Renal pelvis (tissue), 4 donors: ENCODE results near the gene SOX12. TPM values are rescaled to one million over a fixed set of nuclear protein-coding genes. Genes with fewer than 3 reads are reported as not detected.
A peak's percentile ranks its signal among the peaks of the same experiment; 100 is the strongest.

Source experiments
- DNase-seq: peaks from one replicate; pipeline ENCODE4 v3.0.0-alpha.2; 2013
- polyA plus RNA-seq, 3 donors: library from polyadenylated mRNA; unstranded; fragments of 120-200 nt; gene quantifications; one replicate each; pipeline ENCODE4 v1.2.1, GENCODE V29; 2013; ENCODE audit not compliant: insufficient read length in 3 of 3

SOX12 gene
- polyA plus RNA-seq, 3 donors, result 36.4 to 45.5 (median 41.3) TPM

DNA sequence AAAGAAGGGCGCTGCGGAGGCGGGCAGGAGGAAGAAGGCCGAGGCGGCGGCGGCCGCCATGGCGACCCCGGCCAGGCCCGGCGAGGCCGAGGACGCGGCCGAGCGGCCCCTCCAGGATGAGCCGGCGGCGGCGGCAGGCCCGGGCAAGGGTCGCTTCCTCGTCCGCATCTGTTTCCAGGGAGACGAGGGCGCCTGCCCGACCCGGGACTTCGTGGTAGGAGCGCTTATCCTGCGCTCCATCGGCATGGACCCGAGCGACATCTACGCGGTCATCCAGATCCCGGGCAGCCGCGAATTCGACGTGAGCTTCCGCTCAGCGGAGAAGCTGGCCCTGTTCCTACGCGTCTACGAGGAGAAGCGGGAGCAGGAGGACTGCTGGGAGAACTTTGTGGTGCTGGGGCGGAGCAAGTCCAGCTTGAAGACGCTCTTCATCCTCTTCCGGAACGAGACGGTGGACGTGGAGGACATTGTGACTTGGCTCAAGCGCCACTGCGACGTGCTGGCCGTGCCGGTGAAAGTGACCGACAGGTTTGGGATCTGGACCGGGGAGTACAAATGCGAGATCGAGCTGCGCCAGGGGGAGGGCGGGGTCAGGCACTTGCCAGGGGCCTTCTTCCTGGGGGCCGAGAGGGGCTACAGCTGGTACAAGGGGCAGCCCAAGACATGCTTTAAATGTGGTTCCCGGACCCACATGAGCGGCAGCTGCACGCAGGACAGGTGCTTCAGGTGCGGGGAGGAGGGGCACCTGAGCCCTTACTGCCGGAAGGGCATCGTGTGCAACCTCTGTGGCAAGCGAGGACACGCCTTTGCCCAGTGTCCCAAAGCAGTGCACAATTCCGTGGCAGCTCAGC, 27.2 kb upstream of the SOX12 start:
- DNase-seq, result peak; percentile 44

- DNase-seq, result no peak
These were observed 26.5 kb upstream of the SOX12 start for GRCh38 chr20:298776-299391.

DNA sequence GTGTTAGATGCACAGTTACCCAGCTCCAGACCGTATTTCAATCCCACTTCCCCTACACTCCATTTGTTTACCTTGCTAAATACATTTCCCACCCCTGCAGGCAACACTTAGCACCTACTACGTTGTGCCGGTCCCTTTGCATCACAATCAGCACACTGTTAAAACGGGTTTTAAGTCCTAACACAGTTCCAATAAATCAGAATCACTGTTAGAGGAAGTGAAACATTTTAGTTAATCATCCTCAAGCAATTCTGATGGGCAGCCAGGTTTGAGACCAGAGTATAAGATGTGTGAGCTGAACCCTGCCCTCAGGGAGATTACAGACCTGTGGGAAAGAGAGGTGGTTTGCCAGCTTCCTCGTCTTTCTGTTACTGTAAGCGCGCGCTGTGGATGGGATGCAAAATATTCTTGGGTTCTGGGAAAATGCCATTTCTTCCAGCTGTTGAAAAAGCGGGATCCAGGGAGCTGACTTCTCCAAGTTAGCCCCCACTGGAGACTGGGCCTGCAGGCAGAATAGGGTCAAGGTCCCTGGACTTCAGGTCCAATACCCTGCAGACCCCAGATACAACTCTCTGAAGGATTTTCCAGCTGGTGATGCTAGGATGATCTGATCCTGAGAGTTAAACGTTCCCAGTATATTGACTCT, 24.9 kb upstream of the SOX12 start:
- no peak for DNase-seq

- DNase-seq, result no peak
These were observed 23.2 kb upstream of the SOX12 start for GRCh38 chr20:301886-302848.

DNA sequence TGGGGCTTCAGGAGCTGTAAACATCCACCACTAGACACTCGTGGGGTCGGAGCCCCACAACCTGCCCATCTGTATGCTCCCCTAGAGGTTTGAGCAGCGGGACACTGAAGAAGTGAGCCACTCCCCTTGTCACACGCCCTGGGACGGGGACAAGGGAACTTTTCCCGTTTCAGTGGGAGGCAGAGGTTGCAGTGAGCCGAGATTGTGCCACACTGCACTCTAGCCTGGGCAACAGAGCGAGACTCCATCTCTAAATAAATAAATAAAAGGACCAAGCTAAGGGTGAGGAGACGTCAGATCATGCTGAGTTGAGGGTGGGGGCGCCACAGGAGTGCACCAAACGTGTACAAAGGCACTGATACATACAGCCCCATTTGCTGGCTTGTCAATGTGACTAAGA, 19.6 kb upstream of the SOX12 start:
- no peak for DNase-seq

DNA sequence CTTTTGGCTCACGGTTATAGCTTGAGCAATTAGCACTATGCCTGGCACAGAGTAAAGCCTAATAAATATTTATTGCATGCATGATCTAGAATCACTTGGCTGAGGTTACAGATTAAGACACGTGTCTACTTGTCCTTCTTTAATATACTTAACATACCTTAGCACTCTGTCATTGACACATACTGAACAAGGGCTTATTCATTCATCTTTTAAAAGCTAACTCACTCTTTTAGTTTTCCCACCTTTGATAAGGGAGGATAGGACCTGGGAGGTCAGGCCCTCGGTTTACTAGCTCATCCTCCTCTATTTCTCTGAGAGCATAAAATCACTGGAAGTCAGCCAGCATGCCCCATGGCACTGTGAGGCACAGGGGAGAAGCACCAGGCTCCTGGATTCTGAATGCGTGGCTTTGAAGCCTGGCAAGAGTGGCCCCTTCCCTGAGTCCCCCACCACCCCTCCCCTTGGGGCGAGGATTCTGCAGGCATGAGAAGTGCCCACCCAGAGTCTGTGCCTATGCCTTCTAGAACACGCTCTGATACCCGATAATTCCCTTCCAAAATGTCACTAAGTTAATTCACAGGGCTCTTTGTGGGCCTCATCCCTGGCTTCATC, 16.8 kb upstream of the SOX12 start:
- no peak for DNase-seq

GRCh38 chr20:309306-309840, 16.0 kb upstream of the SOX12 start:
- DNase-seq, result no peak

- peak; percentile 100 for DNase-seq
These were observed 15.3 kb upstream of the SOX12 start for GRCh38 chr20:309841-310644.

GRCh38 chr20:310645-311044, 14.7 kb upstream of the SOX12 start:
- no peak for DNase-seq

GRCh38 chr20:311609-312008, 13.7 kb upstream of the SOX12 start:
- DNase-seq, result no peak

GRCh38 chr20:312067-312466, 13.3 kb upstream of the SOX12 start:
- no peak for DNase-seq

DNA sequence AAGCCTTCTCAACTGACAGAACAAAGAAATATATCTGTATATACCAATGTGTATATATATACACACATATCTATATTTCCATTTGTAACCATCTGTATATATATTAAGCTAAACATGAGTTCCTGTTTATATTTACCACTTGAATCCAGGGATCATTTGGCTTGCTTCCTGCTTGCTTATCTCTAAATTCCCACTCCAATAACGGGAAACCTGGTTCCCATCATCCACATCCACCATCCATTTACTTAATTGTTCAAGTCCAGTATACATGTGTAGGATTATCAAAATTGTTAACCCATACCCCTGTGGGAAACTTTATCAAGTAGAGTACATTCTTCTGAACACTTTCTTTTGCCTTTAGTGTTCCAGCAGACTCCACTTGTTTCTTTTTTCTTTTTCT, 12.5 kb upstream of the SOX12 start:
- no peak for DNase-seq

GRCh38 chr20:313402-313801, 11.9 kb upstream of the SOX12 start:
- no peak for DNase-seq

DNA sequence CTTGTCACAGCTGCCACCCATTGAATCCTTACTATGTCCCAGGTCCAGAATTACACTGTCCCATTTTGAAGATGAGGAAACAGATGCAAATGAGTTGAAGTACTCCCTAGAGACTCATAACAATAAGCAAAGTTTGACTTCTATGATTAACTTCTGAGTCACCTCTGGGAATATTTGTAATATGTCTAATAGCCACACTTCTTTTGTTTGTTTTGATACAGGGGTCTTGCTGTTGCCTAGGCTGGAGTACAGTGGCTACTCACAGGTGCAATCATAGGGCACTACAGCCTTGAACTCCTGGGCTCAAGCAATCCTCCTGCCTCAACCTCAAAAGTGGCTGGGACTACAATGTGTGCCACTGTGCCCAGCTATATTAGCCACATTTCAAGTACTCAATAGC, 11.4 kb upstream of the SOX12 start:
- no peak for DNase-seq

DNA sequence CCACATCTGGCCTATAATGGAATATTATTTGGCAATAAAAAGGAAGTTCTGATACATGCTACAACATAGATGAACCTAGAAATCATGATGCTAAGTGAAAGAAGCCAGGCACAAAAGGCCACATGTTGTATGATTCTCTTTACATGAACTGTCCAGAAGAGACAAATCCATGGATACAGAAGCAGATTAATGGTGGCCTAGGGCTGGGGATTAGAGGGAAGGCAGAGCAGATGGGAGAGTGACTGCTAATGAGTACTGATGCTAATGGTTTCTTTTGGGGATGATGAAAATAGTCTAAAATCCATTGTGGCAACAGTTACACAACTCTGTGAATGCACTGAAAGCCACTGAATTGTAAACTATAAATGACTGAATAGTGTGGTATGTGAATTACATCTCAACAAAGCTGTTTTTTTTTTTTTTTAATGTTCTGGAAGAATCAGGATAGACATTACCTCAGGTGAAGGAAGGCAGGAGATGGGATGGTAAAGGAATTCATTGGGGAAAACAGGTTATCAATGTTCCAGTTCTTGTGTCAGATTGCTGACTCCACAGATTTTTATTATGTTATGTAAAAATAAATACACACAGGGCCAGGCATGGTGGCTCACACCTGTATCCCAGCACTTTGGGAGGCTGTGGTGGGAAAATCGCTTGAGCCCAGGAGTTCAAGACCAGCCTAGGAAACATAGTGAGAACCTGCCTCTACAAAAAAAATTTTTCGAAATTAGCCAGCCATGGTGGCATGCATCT, 8.9 kb upstream of the SOX12 start:
- no peak for DNase-seq

DNA sequence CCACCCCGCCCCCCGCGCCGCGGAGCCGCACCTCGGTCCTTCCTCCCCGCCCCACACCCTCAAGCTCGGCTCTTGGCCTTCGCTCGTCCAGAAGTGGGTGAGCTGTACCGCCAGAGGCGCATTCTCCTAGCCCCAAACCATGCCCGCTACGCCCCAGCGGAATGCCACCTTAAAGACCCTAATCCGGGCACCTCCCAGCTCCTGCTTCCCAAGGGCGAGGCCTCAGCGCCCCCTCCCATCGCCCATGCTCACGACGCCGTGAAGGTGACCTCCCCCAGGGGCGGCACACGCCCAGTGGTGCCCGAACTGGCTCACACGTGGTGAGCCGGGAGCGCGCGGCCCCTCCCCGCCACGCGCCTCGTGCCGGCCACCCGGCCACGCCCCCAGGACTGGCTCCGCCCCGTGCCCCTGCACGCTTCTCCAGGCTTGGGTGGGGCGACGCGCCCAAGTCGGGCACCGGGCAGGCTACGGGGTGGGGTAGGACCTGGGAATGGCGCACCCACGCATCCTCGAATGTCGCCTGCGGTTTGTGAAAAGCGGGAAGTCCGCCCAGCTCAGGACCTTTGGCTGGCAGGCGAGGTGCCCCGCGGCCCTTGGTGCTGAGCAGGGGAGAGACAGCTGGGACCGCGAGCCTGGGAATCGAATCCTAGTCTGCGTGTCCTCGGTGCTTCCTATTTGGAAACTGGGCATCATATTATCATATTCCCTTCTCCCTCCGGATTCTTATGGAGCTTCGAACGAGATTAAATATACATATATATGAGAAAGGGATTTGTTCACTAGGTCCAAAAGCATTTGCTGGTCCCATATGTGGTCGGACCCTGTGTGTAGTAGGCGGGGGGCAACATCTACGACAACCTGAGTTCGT, 941 bp upstream of the SOX12 start:
- peak; percentile 90 for DNase-seq

GRCh38 chr20:325889-326644, 715 bp downstream of the SOX12 start:
- DNase-seq, result peak; percentile 53
